ENCODE data around the gene NXPH1. TPM values are rescaled to one million over a fixed set of nuclear protein-coding genes. Genes with fewer than 3 reads are reported as not detected.

The NXPH1 gene
- total and polyA plus RNA-seq, 11 donors, result not detected

DNA sequence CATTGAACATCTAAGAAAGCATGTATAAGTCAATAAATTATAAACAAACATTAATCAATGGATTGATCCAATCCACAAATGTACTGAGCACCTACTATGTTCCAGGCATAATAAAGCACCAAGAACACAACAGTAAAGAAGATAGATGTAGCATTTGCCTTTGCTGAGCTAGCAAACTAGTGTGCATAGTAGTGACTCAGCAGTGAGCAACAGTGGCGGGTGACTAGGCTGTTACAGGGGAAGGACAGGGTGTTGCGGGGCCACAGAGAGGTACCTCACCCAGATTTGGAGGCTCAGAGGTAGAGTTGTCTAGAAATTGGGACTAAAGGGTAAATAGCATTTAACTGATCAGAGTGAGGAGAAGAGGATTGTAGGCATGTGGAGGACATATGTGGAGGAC lies 83.6 kb downstream of the NXPH1 start:
- no peak for TF ChIP-seq POLR2A (IDR thresholded peaks at IDR 0.05)
- TF ChIP-seq, protein P1, sequence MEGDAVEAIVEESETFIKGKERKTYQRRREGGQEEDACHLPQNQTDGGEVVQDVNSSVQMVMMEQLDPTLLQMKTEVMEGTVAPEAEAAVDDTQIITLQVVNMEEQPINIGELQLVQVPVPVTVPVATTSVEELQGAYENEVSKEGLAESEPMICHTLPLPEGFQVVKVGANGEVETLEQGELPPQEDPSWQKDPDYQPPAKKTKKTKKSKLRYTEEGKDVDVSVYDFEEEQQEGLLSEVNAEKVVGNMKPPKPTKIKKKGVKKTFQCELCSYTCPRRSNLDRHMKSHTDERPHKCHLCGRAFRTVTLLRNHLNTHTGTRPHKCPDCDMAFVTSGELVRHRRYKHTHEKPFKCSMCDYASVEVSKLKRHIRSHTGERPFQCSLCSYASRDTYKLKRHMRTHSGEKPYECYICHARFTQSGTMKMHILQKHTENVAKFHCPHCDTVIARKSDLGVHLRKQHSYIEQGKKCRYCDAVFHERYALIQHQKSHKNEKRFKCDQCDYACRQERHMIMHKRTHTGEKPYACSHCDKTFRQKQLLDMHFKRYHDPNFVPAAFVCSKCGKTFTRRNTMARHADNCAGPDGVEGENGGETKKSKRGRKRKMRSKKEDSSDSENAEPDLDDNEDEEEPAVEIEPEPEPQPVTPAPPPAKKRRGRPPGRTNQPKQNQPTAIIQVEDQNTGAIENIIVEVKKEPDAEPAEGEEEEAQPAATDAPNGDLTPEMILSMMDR (IDR thresholded peaks at IDR 0.05), result no peak
- no peak overlapping the region for H3K27ac ChIP-seq
- no peak for DNase-seq
- H3K27me3 ChIP-seq, result no peaks in the 10 kb centered on the region
- WGBS, 4 donors, result 93 to 98% (median 95%) methylated on average over 2 of the region's 2 CpGs
- ATAC-seq, result no peak
- H3K9me3 ChIP-seq, result no peaks in the 10 kb centered on the region
- no peaks in the 10 kb centered on the region for H3K36me3 ChIP-seq
- H3K4me1 ChIP-seq, result no peaks in the 10 kb centered on the region
- intact Hi-C loops (cut with DNase I), result no loop called here
- no peak overlapping the region for H3K4me3 ChIP-seq

DNA sequence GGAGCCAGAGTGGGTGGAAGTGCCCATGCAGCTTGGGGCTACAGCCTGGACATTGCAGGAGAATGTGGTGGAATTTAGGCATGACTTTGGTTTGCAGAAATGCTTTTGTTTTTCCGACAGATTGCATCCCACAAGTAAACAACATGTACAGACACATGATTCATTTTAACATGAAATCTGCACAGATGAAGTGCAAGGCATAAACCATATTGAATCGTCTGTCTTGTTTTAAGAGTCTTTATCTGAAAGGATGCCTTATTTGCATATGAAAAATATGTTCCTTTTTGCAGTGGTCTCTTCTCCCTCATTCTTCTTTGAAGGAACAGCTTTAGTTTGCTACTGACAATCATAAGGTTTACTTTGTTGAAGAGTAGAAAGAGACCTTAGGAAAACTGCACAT lies 94.9 kb downstream of the NXPH1 start:
- no peaks in the 10 kb centered on the region for H3K36me3 ChIP-seq
- H3K9me3 ChIP-seq, result peaks cover 0 to 18% (median 2%) of the 10 kb centered on the region in 12 donors
- no peak for TF ChIP-seq POLR2A (IDR thresholded peaks at IDR 0.05)
- TF ChIP-seq, protein P1 (IDR thresholded peaks at IDR 0.05), result no peak
- intact Hi-C loops (cut with DNase I), result no loop called here
- ATAC-seq (no peak), DNase-seq (no peak)
- H3K4me3 ChIP-seq, result no peak overlapping the region
- peaks cover 0 to under 1% (median 0%) of the 10 kb centered on the region in 9 donors for H3K27me3 ChIP-seq
- 65 to 72% (median 68%) methylated on average over 2 of the region's 2 CpGs for WGBS, 4 donors
- H3K4me1 ChIP-seq, result no peaks in the 10 kb centered on the region
- H3K27ac ChIP-seq, result no peak overlapping the region

DNA sequence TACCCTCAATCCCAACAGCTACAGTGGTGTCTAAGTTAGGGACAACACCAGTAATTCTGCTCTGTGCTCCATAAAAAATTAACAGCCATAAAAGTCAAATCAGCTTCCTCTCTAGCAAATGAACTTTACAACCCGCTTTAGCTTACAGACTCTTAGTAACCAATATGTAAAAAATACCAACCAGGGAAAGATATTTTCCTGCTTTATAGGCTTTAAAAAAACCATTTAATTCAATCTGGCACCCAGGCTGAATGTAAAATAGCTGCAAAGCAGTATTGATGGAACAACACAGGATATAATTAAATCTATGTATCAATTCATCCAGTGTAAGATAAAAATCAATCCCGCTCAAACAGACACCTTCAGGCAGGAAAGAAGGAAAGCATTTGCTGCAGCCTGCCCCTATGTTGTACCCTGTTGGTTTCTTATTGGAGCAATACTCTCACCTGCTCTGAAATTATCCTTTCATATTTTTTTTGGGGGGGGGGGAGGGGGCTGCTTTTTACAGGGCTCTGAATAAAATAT lies 98.6 kb downstream of the NXPH1 start:
- ATAC-seq, result no peak
- intact Hi-C loops (cut with DNase I), result no loop called here
- DNase-seq, result no peak
- Histone ChIP-seq H3K36me3 (no peaks in the 10 kb centered on the region), H3K27me3 (peaks cover 0 to 7% (median 0%) of the 10 kb centered on the region in 9 donors), H3K27ac (no peak overlapping the region), H3K9me3 (no peaks in the 10 kb centered on the region), H3K4me3 (no peak overlapping the region), H3K4me1 (no peaks in the 10 kb centered on the region)
- TF ChIP-seq, protein P1 (IDR thresholded peaks at IDR 0.05), result no peak
- 87 to 92% (median 91%) methylated on average over 2 of the region's 2 CpGs for WGBS, 4 donors

DNA sequence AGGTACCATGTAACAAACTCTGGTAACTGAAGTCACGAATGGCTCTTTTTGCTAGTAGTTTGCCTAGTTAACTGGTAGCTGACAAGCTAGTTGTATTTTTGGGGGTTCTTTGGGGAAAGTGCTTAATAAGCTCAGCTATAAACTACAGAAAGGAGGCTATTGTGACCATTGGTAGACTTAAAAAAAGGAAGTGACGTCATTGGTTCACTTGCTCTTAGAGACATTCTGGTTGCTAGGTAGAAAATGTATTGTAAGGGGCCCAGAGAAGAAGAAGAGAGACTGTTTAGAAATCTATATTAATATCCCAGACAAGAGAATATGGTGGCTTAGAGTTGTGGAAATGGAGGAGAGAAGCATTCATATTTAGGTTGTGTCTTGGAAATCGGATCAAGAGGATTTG lies 103.0 kb downstream of the NXPH1 start:
- Histone ChIP-seq H3K27me3 (peaks cover 0 to 7% (median 0%) of the 10 kb centered on the region in 9 donors), H3K4me1 (no peaks in the 10 kb centered on the region), H3K27ac (no peak overlapping the region), H3K36me3 (no peaks in the 10 kb centered on the region), H3K4me3 (no peak overlapping the region), H3K9me3 (no peaks in the 10 kb centered on the region)
- DNase-seq (no peak), ATAC-seq (no peak)
- TF ChIP-seq POLR2A (IDR thresholded peaks at IDR 0.05), result no peak
- TF ChIP-seq, protein P1 (IDR thresholded peaks at IDR 0.05), result no peak
- intact Hi-C loops (cut with DNase I), result no loop called here
- 82 to 91% (median 85%) methylated on average over 3 of the region's 3 CpGs for WGBS, 4 donors
